H1 (cell line): Measurements from ENCODE around the gene PLEKHN1. TPM values are rescaled to one million over a fixed set of nuclear protein-coding genes. Genes with fewer than 3 reads are reported as not detected.

ENCODE experiments used
- CTCF ChIA-PET: fragments of 300-600 bp; sonication (Branson Sonifier 250); formaldehyde crosslinking; loops from one replicate; lab custom pipeline; 2021; ENCODE audit not compliant: partially characterized antibody; lab: Charles Lee
- POLR2A ChIA-PET: fragments of 300-600 bp; sonication (Branson Sonifier 250); formaldehyde crosslinking; loops from one replicate; lab custom pipeline; 2021; ENCODE audit warnings: inconsistent platforms; ENCODE audit not compliant: partially characterized antibody; lab: Charles Lee
- DNase-seq, 2 experiments: peaks; one replicate each; pipeline versions ENCODE4 v3.0.0 to v3.0.0-alpha.2; 2010 to 2022; ENCODE audit warnings: low spot score in 2 of 2, low read depth in 1 of 2, mixed read lengths in 1 of 2
- FAIRE-seq: peaks from 2 replicates; lab custom pipeline; 2011; peaks lifted over from hg19 to GRCh38; lab: Jason Lieb, UNC
- H2AFZ ChIP-seq: 2 replicates; pipeline ENCODE4 v1.8.1; 2012; ENCODE audit warnings: low read length, inconsistent platforms
- H2AK5ac ChIP-seq: 2 replicates; pipeline ENCODE4 v1.6.1; 2013; ENCODE audit warnings: low read depth, low read length
- H2BK120ac ChIP-seq: replicated peaks from 2 replicates; pipeline ENCODE3; 2013; ENCODE audit warnings: low read depth, low read length, inconsistent platforms
- H2BK12ac ChIP-seq: 2 replicates; pipeline ENCODE4 v1.6.1; 2013; ENCODE audit warnings: low read depth, low read length
- H2BK15ac ChIP-seq: 2 replicates; pipeline ENCODE4 v1.6.1; 2013; ENCODE audit warnings: low read length
- H2BK20ac ChIP-seq: 2 replicates; pipeline ENCODE4 v1.6.1; 2013; ENCODE audit warnings: low read length
- H2BK5ac ChIP-seq: 2 replicates; pipeline ENCODE4 v1.6.1; 2013; ENCODE audit warnings: low read depth, low read length
- H3K14ac ChIP-seq: 2 replicates; pipeline ENCODE4 v1.6.1; 2013; ENCODE audit warnings: inconsistent platforms; ENCODE audit not compliant: insufficient read length
- H3K18ac ChIP-seq: 2 replicates; pipeline ENCODE4 v1.6.1; 2013; ENCODE audit warnings: low read length; ENCODE audit errors: extremely low read depth
- H3K23ac ChIP-seq: 2 replicates; pipeline ENCODE4 v1.6.1; 2013; ENCODE audit warnings: inconsistent platforms; ENCODE audit not compliant: insufficient read length
- H3K23me2 ChIP-seq: 2 replicates; pipeline ENCODE4 v1.6.1; 2013; ENCODE audit warnings: low read depth, low read length
- H3K27ac ChIP-seq: 2 replicates; pipeline ENCODE4 v1.6.1; 2011; ENCODE audit warnings: low read depth, low read length, inconsistent platforms
- H3K27me3 ChIP-seq, 4 experiments: replicated peaks in 1 of 4; 1 replicate in 1 of 4; 2 replicates in 3 of 4; pipeline versions ENCODE4 v1.6.1 to v1.8.1; 2011 to 2013; ENCODE audit warnings: low read length in 3 of 4, mild to moderate bottlenecking in 3 of 4, inconsistent platforms in 2 of 4, mixed read lengths in 2 of 4, moderate library complexity in 1 of 4; ENCODE audit not compliant: control insufficient read depth in 3 of 4, insufficient read depth in 3 of 4; ENCODE audit errors: extremely low read depth in 1 of 4
- H3K36me3 ChIP-seq, 4 experiments: 2 replicates each; pipeline versions ENCODE4 v1.6.1 to v1.8.1; 2011 to 2013; ENCODE audit warnings: mild to moderate bottlenecking in 4 of 4, low read length in 3 of 4, moderate library complexity in 2 of 4, control low read depth in 1 of 4, inconsistent platforms in 1 of 4; ENCODE audit not compliant: insufficient read depth in 4 of 4, control insufficient read depth in 2 of 4
- H3K4ac ChIP-seq: replicated peaks from 2 replicates; pipeline ENCODE3; 2013; ENCODE audit warnings: low read length, low read depth, mixed read lengths, inconsistent platforms; ENCODE audit not compliant: insufficient read length
- H3K4me1 ChIP-seq, 4 experiments: replicated peaks in 1 of 4; 1 replicate in 1 of 4; 2 replicates in 3 of 4; pipeline versions ENCODE4 v1.6.1 to v1.8.1; 2011 to 2013; ENCODE audit warnings: low read length in 3 of 4, inconsistent platforms in 2 of 4, mixed read lengths in 1 of 4; ENCODE audit not compliant: insufficient read depth in 4 of 4, control insufficient read depth in 3 of 4
- H3K4me2 ChIP-seq, 2 experiments: 2 replicates each; pipeline versions ENCODE4 v1.6.1 to v1.8.1; 2011 to 2013; ENCODE audit warnings: low read depth in 2 of 2, low read length in 2 of 2, control low read depth in 1 of 2, inconsistent platforms in 1 of 2, mild to moderate bottlenecking in 1 of 2; ENCODE audit not compliant: insufficient read depth in 1 of 2
- H3K4me3 ChIP-seq, 4 experiments: fragments of 200-600, 300-600 bp in 1 of 4; sonication (generic), shearing (Covaris generic), sonication (Bioruptor Twin) in 1 of 4; 2 replicates each; pipeline versions ENCODE4 v1.5.1 to v1.8.1; 2011 to 2016; ENCODE audit warnings: low read length in 4 of 4, low read depth in 3 of 4, control low read depth in 2 of 4, inconsistent platforms in 2 of 4, mild to moderate bottlenecking in 2 of 4, mixed read lengths in 1 of 4, moderate library complexity in 1 of 4; ENCODE audit not compliant: insufficient read depth in 2 of 4; ENCODE audit errors: extremely low read depth in 1 of 4
- H3K56ac ChIP-seq: replicated peaks from 2 replicates; pipeline ENCODE3; 2013; ENCODE audit warnings: low read depth, mild to moderate bottlenecking, mixed read lengths, low read length, inconsistent platforms; ENCODE audit not compliant: insufficient read length
- H3K79me1 ChIP-seq: 2 replicates; pipeline ENCODE4 v1.6.1; 2013; ENCODE audit warnings: low read depth, low read length, control low read depth
- H3K79me2 ChIP-seq, 2 experiments: 2 replicates each; pipeline versions ENCODE4 v1.6.1 to v1.8.1; 2012 to 2013; ENCODE audit warnings: low read length in 2 of 2, mild to moderate bottlenecking in 2 of 2, inconsistent platforms in 1 of 2; ENCODE audit not compliant: insufficient read depth in 2 of 2, control insufficient read depth in 1 of 2
- H3K9ac ChIP-seq, 4 experiments: replicated peaks in 1 of 4; 1 replicate in 1 of 4; 2 replicates in 3 of 4; pipeline versions ENCODE4 v1.6.1 to v1.8.1; 2011 to 2013; ENCODE audit warnings: low read depth in 3 of 4, low read length in 3 of 4, control low read depth in 2 of 4, mild to moderate bottlenecking in 2 of 4, moderate library complexity in 2 of 4, inconsistent platforms in 1 of 4; ENCODE audit errors: extremely low read depth in 1 of 4
- H3K9me3 ChIP-seq, 2 experiments: 2 replicates each; pipeline versions ENCODE4 v1.6.1 to v1.8.1; 2012 to 2013; ENCODE audit warnings: mild to moderate bottlenecking in 2 of 2, moderate library complexity in 2 of 2, control low read depth in 1 of 2, inconsistent platforms in 1 of 2, low read depth in 1 of 2, low read length in 1 of 2, mixed read lengths in 1 of 2; ENCODE audit not compliant: insufficient read depth in 2 of 2
- H4K20me1 ChIP-seq, 2 experiments: replicated peaks in 1 of 2; 2 replicates each; pipeline versions ENCODE3 to v1.8.1; 2011 to 2013; ENCODE audit warnings: inconsistent platforms in 2 of 2, low read length in 2 of 2, mild to moderate bottlenecking in 1 of 2; ENCODE audit not compliant: insufficient read depth in 2 of 2, control insufficient read depth in 1 of 2
- H4K5ac ChIP-seq: 2 replicates; pipeline ENCODE4 v1.6.1; 2013; ENCODE audit warnings: low read length, low read depth, mixed read lengths, inconsistent platforms; ENCODE audit not compliant: insufficient read length
- H4K8ac ChIP-seq: 2 replicates; pipeline ENCODE4 v1.8.0; 2013; ENCODE audit warnings: mild to moderate bottlenecking, moderate library complexity, low read length, inconsistent platforms; ENCODE audit not compliant: insufficient read depth; ENCODE audit errors: extremely low read depth
- H4K91ac ChIP-seq: replicated peaks from 2 replicates; pipeline ENCODE3; 2013; ENCODE audit warnings: low read length, mixed read lengths, inconsistent platforms; ENCODE audit not compliant: insufficient read length
- CBX5 ChIP-seq: fragments of 300-800, 300-1000 bp; sonication (generic); IDR thresholded peaks from 2 replicates; pipeline ENCODE4 v1.7.1; 2016; ENCODE audit warnings: antibody characterized with exemption, low read length, low read depth
- CTBP2 ChIP-seq: IDR thresholded peaks from 2 replicates; pipeline ENCODE4 v1.7.0; 2011; ENCODE audit warnings: borderline replicate concordance, mild to moderate bottlenecking, moderate library complexity, mixed read lengths, low read length; ENCODE audit not compliant: insufficient read depth, insufficient read length
- JUND ChIP-seq: IDR thresholded peaks from 2 replicates; pipeline ENCODE4 v1.6.1; 2011; ENCODE audit warnings: mild to moderate bottlenecking, improper control_type of control experiment, low read length
- KDM1A ChIP-seq: fragments of 200-600, 300-600 bp; sonication (generic); IDR thresholded peaks from 2 replicates; pipeline ENCODE4 v1.7.1; 2016; ENCODE audit warnings: mild to moderate bottlenecking, low read length, borderline replicate concordance
- POLR2A ChIP-seq, 2 experiments: IDR thresholded peaks; 1 replicate in 1 of 2; 2 replicates in 1 of 2; pipeline ENCODE4 v1.6.1; 2011; ENCODE audit warnings: low read depth in 2 of 2, low read length in 2 of 2, mild to moderate bottlenecking in 2 of 2; ENCODE audit errors: control extremely low read depth in 1 of 2
- RBBP5 ChIP-seq: IDR thresholded peaks from 2 replicates; pipeline ENCODE4 v1.7.1; 2012; ENCODE audit warnings: low read depth, mild to moderate bottlenecking, inconsistent platforms, low read length, moderate library complexity, borderline replicate concordance
- RFX5 ChIP-seq: IDR thresholded peaks from 2 replicates; pipeline ENCODE4 v1.6.1; 2011; ENCODE audit warnings: low read depth, low read length, improper control_type of control experiment, borderline replicate concordance
- WGBS, 2 experiments: shearing (Covaris generic) in 1 of 2; methylation state at CpG; one replicate each; pipeline versions ENCODE4 v1.1.6 to v1.1.7; 2013 to 2015; ENCODE audit warnings: low lambda C conversion rate in 2 of 2, mixed read lengths in 2 of 2, inconsistent platforms in 1 of 2, low coverage in 1 of 2, missing lambda C conversion rate in 1 of 2; ENCODE audit not compliant: insufficient replicate concordance in 2 of 2, insufficient coverage in 1 of 2, insufficient read length in 1 of 2; ENCODE audit errors: extremely low coverage in 1 of 2, missing lambda C conversion rate in 1 of 2; 5-methylcytosine and 5-hydroxymethylcytosine counted together
- polyA plus RNA-seq, 7 experiments: library from polyadenylated mRNA; depleted of rRNA in 3 of 7; stranded (reverse) in 5 of 7; unstranded in 2 of 7; fragments of >200 nt in 5 of 7; fragments of 200-250 nt in 2 of 7; gene quantifications; 1 replicate in 5 of 7; 2 replicates in 1 of 7; 4 replicates in 1 of 7; pipeline versions ENCODE4 v1.2.1 to v1.2.3, GENCODE V29; 2011 to 2013; ENCODE audit warnings: missing spikeins in 2 of 7, mixed read lengths in 2 of 7
- total RNA-seq: library from RNA; stranded (reverse); fragmentation: NEBNext Ultra II Directional; extraction: Animal tissue kit (Norgen Biotek cat#: 25700); gene quantifications from 2 replicates; pipeline ENCODE4 v1.2.1, GENCODE V29; 2021
- TF ChIP-seq, protein P1 (sequence below): IDR thresholded peaks from 2 replicates; pipeline ENCODE4 v1.6.1; 2011; ENCODE audit warnings: low read depth, mild to moderate bottlenecking, low read length; ENCODE audit not compliant: insufficient read depth
- TF ChIP-seq, protein P2 (sequence below): IDR thresholded peaks from 2 replicates; pipeline ENCODE4 v1.6.1; 2012; ENCODE audit warnings: inconsistent platforms

Gene PLEKHN1
- total and polyA plus RNA-seq, 2 of the 8 experiments (the other 6 are each of a cell fraction or from before 2014, with no cell fraction given): 0.39 to 1.5 TPM

DNA sequence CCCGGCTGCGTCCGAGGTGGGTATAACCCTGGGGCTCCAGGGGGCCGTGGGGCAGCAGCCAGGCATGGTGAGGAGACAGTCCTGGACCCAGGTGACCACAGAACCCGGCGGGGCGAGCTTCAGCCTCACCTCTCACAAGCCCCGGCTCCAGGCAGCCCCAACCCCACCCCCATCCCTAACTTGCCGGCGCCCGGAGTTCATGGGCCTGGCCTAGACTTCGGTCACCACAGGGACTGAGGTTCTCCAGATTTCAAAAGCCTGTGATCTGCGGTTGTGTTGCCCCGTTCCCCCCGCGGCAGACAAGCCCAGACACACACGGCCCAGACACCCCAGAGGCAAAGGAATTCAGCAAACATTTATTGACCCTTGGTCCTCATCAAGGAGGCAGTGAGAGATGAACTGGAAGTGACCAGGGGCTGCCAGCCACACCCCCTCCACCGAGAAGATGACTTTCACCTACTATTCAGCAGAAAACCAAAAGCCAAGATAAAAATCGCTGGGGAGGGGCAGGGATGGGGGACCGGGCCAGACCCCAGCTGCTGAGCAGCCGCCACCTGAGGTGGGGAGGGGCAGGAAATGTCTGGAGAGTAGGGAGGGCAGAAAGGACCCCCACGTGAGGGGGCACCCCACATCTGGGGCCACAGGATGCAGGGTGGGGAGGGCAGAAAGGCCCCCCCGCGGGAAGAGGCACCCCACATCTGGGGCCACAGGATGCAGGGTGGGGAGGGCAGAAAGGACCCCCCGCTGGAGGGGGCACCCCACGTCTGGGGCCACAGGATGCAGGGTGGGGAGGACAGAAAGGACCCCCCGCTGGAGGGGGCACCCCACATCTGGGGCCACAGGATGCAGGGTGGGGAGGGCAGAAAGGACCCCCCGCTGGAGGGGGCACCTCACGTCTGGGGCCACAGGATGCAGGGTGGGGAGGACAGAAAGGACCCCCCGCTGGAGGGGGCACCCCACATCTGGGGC, 29.7 kb downstream of the PLEKHN1 start:
- WGBS, 2 experiments: 76% methylated on average over 19 of the region's 30 CpGs; no CpG with 5 or more reads in 1 of the 2 experiments
- no peak overlapping the region for H3K27ac ChIP-seq

More for the DNA sequence above, 29.7 kb downstream of the PLEKHN1 start:
- FAIRE-seq (no peak), DNase-seq (no peak)
- Histone ChIP-seq H3K36me3 (peaks cover 0 to 18% (median 0%) of the 10 kb centered on the region in 4 experiments; a peak in 1 of 8 replicates), H4K8ac (no peak overlapping the region; the same call in 1 of the 2 replicates), H2BK15ac (no peak overlapping the region), H4K20me1 (peaks cover 0 to 6% of the 10 kb centered on the region in 2 experiments), H2AFZ (no peak overlapping the region), H3K4me1 (peaks cover 0 to 21% (median 10%) of the 10 kb centered on the region in 4 experiments; a peak in 5 of 7 replicates), H3K79me1 (no peaks in the 10 kb centered on the region), H3K23me2 (peaks cover 8% of the 10 kb centered on the region; the same call in 1 of the 2 replicates), H3K4me3 (no peak overlapping the region), H3K56ac (no peak overlapping the region), H2BK120ac (no peak overlapping the region), H3K4ac (no peak overlapping the region), H3K9me3 (no peaks in the 10 kb centered on the region; a peak in 1 of 4 replicates), H4K5ac (no peak overlapping the region), H2BK12ac (no peak overlapping the region), H3K4me2 (no peak overlapping the region), H2BK5ac (no peak overlapping the region), H3K18ac (no peak overlapping the region), H3K14ac (no peak overlapping the region), H3K27me3 (peaks cover 38 to 67% (median 59%) of the 10 kb centered on the region in 4 experiments), H3K23ac (no peak overlapping the region), H2AK5ac (no peak overlapping the region), H3K9ac (no peak overlapping the region), H3K79me2 (no peaks in the 10 kb centered on the region), H4K91ac (no peak overlapping the region), H2BK20ac (no peak overlapping the region)
- ChIA-PET CTCF (interaction anchor here (0.7 to 7.7 kb wide), 6 partner anchors 10 to 68 kb away, joined by 3 to 86 read pairs (median 10); partner anchors contain the start of gene PERM1), POLR2A (interaction anchor here (1.2 to 2.6 kb wide), 4 partner anchors 14 to 56 kb away, joined by 3 to 20 read pairs (median 8); partner anchors contain the start of gene PERM1)
- TF ChIP-seq CBX5 (no peak), KDM1A (no peak), RBBP5 (no peak), CTBP2 (no peak), JUND (no peak), POLR2A (IDR thresholded peaks at IDR 0.05; ENCODE audit: control extremely low read depth in 1 of 2, low read depth in 2 of 2, low read length in 2 of 2) (no peak), RFX5 (no peak)
- TF ChIP-seq, protein P1, sequence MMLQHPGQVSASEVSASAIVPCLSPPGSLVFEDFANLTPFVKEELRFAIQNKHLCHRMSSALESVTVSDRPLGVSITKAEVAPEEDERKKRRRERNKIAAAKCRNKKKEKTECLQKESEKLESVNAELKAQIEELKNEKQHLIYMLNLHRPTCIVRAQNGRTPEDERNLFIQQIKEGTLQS: no peak
- TF ChIP-seq, protein P2, sequence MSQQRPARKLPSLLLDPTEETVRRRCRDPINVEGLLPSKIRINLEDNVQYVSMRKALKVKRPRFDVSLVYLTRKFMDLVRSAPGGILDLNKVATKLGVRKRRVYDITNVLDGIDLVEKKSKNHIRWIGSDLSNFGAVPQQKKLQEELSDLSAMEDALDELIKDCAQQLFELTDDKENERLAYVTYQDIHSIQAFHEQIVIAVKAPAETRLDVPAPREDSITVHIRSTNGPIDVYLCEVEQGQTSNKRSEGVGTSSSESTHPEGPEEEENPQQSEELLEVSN: no peak
